Vagina (tissue), 2 donors: Measurements from ENCODE around the gene PCDH11Y.
"Not testable (repeated sequence)": the region's sequence is repeated elsewhere in the genome, so short reads cannot be mapped to it uniquely, and the experiment has no call there.

Experiments used
- CTCF ChIP-seq, 3 experiments: fragments of 450-650 bp in 2 of 3; fragments of 200-600 bp in 1 of 3; sonication (generic) in 1 of 3; IDR thresholded peaks; one replicate each; pipeline ENCODE4 v1.5.1; 2017 to 2019; ENCODE audit warnings: antibody characterized with exemption in 3 of 3, mild to moderate bottlenecking in 2 of 3, moderate library complexity in 2 of 3
- POLR2A ChIP-seq, 2 donors: fragments of 450-650 bp; IDR thresholded peaks; one replicate each; pipeline ENCODE4 v1.6.1; 2017; ENCODE audit warnings: antibody characterized with exemption in 2 of 2, mild to moderate bottlenecking in 2 of 2, moderate library complexity in 2 of 2

GRCh38 chrY:5776485-5776884 is 776.4 kb downstream of the PCDH11Y start:
- TF ChIP-seq CTCF, POLR2A (IDR thresholded peaks at IDR 0.05): not testable (repeated sequence)
